Testis (tissue), 3 donors: ENCODE measurements around the gene CALHM1. TPM values are rescaled to one million over a fixed set of nuclear protein-coding genes. Genes with fewer than 3 reads are reported as not detected.

ENCODE experiments used
- DNase-seq: peaks from one replicate; pipeline ENCODE4 v3.0.0-alpha.2; 2019
- H3K27ac ChIP-seq, 2 donors: fragments of 200-600 bp; sonication (generic); one replicate each; pipeline ENCODE4 v1.5.1; 2019
- H3K27me3 ChIP-seq: fragments of 200-600 bp; sonication (generic); one replicate; pipeline ENCODE4 v1.5.1; 2019
- H3K36me3 ChIP-seq: fragments of 200-600 bp; sonication (generic); one replicate; pipeline ENCODE4 v1.5.1; 2017; ENCODE audit warnings: low read depth; ENCODE audit errors: missing control alignments
- H3K4me1 ChIP-seq: fragments of 200-600 bp; sonication (generic); one replicate; pipeline ENCODE4 v1.5.1; 2019
- H3K4me3 ChIP-seq, 2 donors: fragments of 200-600 bp; sonication (generic); one replicate each; pipeline ENCODE4 v1.5.1; 2017 to 2019
- H3K9me3 ChIP-seq: fragments of 200-600 bp; sonication (generic); one replicate; pipeline ENCODE4 v1.5.1; 2017
- CTCF ChIP-seq, 3 experiments: fragments of 450-650 bp in 2 of 3; fragments of 200-600 bp in 1 of 3; sonication (generic) in 1 of 3; IDR thresholded peaks; one replicate each; pipeline ENCODE4 v1.5.1; 2016 to 2019; ENCODE audit warnings: antibody characterized with exemption in 3 of 3, mild to moderate bottlenecking in 2 of 3, moderate library complexity in 1 of 3
- POLR2A ChIP-seq: fragments of 450-650 bp; IDR thresholded peaks from one replicate; pipeline ENCODE4 v1.6.1; 2017; ENCODE audit warnings: antibody characterized with exemption, mild to moderate bottlenecking, moderate library complexity
- WGBS, 2 donors: methylation state at CpG; one replicate each; pipeline ENCODE4 v1.1.5; 2018; 5-methylcytosine and 5-hydroxymethylcytosine counted together
- intact Hi-C: fragments of 100-400 bp; cut with DNase I; formaldehyde crosslinking; loops from one replicate; pipeline ENCODE4 v1.15.1; 2023; ENCODE audit warnings: low total_unique reads
- polyA plus RNA-seq: library from polyadenylated mRNA; stranded (reverse); fragments of 350-450 nt; fragmentation: Illumina TruSeq; extraction: RNeasy Lipid Tissue Mini Kit (QIAGEN cat#74804); gene quantifications from one replicate; pipeline ENCODE4 v1.2.3, GENCODE V29; 2014; ENCODE audit warnings: low read depth, low replicate concordance; ENCODE audit not compliant: insufficient read depth
- total RNA-seq, 2 donors: library from RNA; depleted of rRNA; stranded (reverse); fragments of >200 nt; gene quantifications; one replicate each; pipeline ENCODE4 v1.2.3, GENCODE V29; 2016

The CALHM1 gene
- total and polyA plus RNA-seq, 3 donors from 2014 or later = 0.24 to 0.50 TPM; not detected in 1

- Histone ChIP-seq H3K4me1 (peaks cover 29% of the 10 kb centered on the region), H3K9me3 (no peaks in the 10 kb centered on the region), H3K27ac (peak overlapping the region; percentile 72 to 85), H3K4me3 (no peak overlapping the region), H3K27me3 (no peaks in the 10 kb centered on the region), H3K36me3 (no peaks in the 10 kb centered on the region)
- WGBS, 2 donors = 87 to 90% methylated on average over 8 of the region's 8 CpGs
- no peak for DNase-seq
- TF ChIP-seq CTCF (IDR thresholded peaks at IDR 0.05) = no peak
- no peak for TF ChIP-seq POLR2A
- intact Hi-C loops = no loop called here
Measured at GRCh38 chr10:103441206-103441605, 17.5 kb downstream of the CALHM1 start.

DNA sequence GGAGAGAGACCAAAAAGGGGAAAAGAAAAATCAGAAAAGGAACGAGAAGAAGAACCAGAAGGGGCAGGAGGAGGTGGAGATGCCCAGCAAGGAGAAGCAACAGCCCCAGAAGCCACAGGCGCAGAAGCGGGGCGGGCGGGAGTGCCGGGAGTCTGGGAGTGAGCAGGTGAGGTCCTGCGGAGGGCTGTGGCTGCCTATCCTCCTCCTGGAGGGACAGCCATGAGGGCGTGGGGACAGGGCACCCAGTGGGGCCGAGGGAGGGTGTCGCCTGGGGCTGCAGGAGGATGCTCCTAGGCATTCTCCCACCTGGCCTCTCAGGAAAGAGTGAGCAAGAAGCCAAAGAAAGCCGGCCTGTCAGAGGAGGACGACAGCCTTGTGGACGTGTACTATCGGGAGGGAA lies 18.3 kb downstream of the CALHM1 start:
- intact Hi-C loops = no loop called here
- Histone ChIP-seq H3K27me3 (no peaks in the 10 kb centered on the region), H3K36me3 (no peaks in the 10 kb centered on the region), H3K27ac (peak overlapping the region in 1 of 2 donors; percentile 85), H3K4me3 (no peak overlapping the region), H3K9me3 (no peaks in the 10 kb centered on the region), H3K4me1 (peaks cover 21% of the 10 kb centered on the region)
- WGBS, 2 donors = 88 to 94% methylated on average over 14 of the region's 14 CpGs
- no peak for DNase-seq
- no peak for TF ChIP-seq POLR2A
- no peak for TF ChIP-seq CTCF (IDR thresholded peaks at IDR 0.05)

GRCh38 chr10:103439776-103440175 lies 18.9 kb downstream of the CALHM1 start:
- no peak overlapping the region for H3K4me3 ChIP-seq
- 82 to 83% methylated on average over 4 of the region's 4 CpGs for WGBS, 2 donors
- peaks cover 19% of the 10 kb centered on the region for H3K4me1 ChIP-seq
- no peak for TF ChIP-seq POLR2A
- TF ChIP-seq CTCF (IDR thresholded peaks at IDR 0.05) = no peak
- H3K36me3 ChIP-seq = no peaks in the 10 kb centered on the region
- no peak for DNase-seq
- no peaks in the 10 kb centered on the region for H3K9me3 ChIP-seq
- intact Hi-C loops = no loop called here
- H3K27ac ChIP-seq = no peak overlapping the region
- H3K27me3 ChIP-seq = no peaks in the 10 kb centered on the region

GRCh38 chr10:103433858-103434257 lies 24.8 kb downstream of the CALHM1 start:
- H3K27ac ChIP-seq = peak overlapping the region in 1 of 2 donors; percentile 23
- intact Hi-C loops = no loop called here
- WGBS, 2 donors = 46 to 48% methylated on average over 2 of the region's 2 CpGs

More at GRCh38 chr10:103433858-103434257, 24.8 kb downstream of the CALHM1 start:
- Histone ChIP-seq H3K4me3 (no peak overlapping the region), H3K36me3 (no peaks in the 10 kb centered on the region), H3K27me3 (no peaks in the 10 kb centered on the region), H3K9me3 (no peaks in the 10 kb centered on the region), H3K4me1 (peaks cover 19% of the 10 kb centered on the region)
- TF ChIP-seq CTCF (IDR thresholded peaks at IDR 0.05) (no peak), POLR2A (no peak)
- peak; percentile 90 for DNase-seq
